HG02973 (cell line): ENCODE data around the gene AAK1.
"Not testable (repeated sequence)": the region's sequence is repeated elsewhere in the genome, so short reads cannot be mapped to it uniquely, and the experiment has no call there.

ENCODE experiments used
- ATAC-seq: cut with Tn5 transposase; IDR thresholded peaks from one replicate; pipeline ENCODE4 v1.9.1; 2021; ENCODE audit warnings: moderate library complexity; ENCODE audit not compliant: unreplicated experiment

The AAK1 gene

DNA sequence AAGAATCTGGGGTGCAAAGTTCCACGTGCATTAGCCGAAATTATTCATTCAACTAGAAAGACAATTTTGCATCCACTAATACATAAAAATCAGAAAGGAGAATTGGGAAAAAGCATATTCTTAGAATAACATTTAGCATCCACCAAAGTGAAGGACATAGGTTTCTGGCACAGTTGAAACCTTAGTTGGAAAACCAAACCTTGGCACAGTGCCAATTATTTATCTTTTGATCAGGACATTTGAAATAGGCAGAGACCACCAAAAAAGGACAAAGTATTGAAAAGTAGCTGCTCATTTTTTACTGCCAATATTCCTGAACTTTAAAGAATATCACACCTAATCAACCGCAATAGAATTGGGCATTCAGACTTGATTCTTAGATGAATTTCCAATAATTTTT lies 180.8 kb downstream of the AAK1 start:
- ATAC-seq = no peak

GRCh38 chr2:69461404-69461803 lies 182.1 kb downstream of the AAK1 start:
- ATAC-seq = no peak

GRCh38 chr2:69459936-69460335 lies 183.6 kb downstream of the AAK1 start:
- no peak for ATAC-seq

- no peak for ATAC-seq
Observed at GRCh38 chr2:69456950-69457445, 186.5 kb downstream of the AAK1 start.

DNA sequence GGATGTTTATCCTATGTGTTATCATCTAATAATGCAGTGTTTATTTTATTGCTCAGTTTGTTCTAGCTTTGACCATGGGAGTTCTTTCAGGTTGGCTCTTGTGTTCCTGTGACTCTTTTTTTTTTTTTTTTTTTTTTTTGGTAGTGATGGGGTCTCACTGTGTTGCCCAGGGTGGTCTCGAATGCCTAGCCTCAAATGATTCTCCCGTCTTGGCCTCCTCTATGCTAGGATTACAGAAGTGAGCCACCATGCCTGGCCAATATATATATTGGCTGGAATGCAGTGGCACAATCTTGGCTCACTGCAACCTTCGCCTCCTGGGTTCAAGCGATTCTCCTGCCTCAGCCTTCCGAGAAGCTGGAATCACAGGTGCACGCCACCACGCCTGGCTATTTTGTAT lies 187.4 kb downstream of the AAK1 start:
- ATAC-seq = no peak

- ATAC-seq = no peak
Observed at GRCh38 chr2:69454976-69455375, 188.6 kb downstream of the AAK1 start.

DNA sequence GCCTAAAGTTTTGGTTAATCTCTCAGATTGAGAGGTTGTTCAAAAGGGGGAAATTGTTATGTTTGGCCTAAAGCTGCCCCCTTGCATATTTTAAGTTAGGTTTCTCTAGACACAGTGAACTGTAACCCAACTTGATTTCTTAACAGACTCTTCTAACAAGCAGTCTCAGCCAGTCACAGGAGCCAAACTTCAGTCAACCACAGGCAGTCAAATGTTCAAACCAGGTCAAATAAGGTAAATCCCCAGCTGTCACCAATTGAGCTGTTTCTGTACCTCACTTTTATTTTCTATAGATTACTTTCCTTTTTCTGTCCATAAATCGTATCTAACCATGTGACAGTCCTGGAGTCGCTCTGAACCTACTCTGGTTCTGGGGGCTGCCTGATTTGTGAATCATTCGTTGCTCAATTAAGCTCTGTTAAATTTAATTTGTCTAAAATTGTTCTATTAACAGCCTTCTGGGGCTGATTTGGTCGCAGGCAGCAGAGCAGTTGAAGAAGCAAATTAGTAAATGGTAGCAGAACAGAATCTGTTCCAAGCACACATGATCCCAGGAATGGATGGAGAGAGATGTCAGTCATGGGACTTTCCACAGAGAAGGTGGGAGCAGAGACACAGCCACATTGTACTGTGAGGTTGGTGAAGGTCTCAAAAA lies 189.9 kb downstream of the AAK1 start:
- ATAC-seq = peak; percentile 91

DNA sequence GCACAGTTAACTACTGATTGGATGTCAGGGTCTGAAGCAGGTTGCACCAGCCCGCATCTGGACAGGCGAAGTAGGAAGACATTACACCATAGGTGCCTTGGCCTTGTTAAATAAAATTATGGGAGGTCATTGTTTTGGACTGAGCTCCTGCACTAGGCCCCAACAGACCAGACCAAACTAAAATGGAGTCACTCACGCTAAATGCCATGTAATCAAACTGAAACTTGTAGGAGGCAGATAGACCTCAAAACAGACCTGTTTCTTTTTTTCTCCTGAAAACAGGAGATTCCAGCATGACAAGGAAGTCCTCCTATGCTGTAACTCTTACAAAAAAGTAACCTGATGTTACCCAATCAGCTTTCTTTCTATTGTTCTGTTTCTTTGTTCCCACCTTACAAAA lies 190.9 kb downstream of the AAK1 start:
- ATAC-seq = no peak

- no peak for ATAC-seq
Observed at GRCh38 chr2:69450735-69451416, 192.7 kb downstream of the AAK1 start.

GRCh38 chr2:69449906-69450305 lies 193.6 kb downstream of the AAK1 start:
- ATAC-seq = no peak

DNA sequence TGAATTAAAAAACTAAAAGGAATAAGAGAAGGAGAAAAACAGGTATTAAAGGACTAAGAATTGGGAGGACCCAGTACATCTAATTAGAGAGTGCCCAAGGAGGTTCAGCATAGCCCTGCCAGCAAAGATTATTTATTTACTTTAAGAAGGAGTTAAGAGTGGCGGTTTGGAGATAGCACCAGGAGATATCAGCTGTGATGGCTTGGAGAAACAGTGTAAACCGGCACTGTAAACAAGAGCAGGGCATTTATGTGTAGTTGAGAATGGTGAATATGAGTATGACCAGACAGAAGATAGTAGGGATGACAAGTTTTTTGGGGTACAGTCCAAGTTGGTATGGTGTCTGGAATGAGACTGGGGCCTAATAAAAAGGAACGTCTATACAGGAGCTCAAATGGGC lies 199.9 kb downstream of the AAK1 start:
- ATAC-seq = not testable (repeated sequence)

- ATAC-seq = not testable (repeated sequence)
Observed at GRCh38 chr2:69439499-69439898, 204.0 kb downstream of the AAK1 start.

DNA sequence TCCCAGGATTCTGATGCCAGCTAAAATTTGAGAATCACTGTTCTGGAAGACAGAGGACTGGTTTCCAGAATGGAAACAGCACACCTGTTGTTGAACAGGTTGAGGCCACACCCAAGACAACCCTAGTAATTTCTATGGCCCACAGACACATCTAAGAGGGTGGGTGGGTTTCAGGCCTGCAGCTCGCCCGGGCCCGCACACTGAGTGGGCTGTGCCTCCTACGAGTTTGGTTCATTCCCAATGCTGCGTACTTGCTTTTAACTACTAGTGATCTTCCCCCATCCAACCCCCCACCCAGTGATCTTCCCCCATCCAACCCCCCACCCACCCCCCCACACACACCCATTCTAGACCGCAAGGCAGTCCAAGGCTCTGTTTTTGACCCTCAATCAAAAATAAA lies 205.0 kb downstream of the AAK1 start:
- no peak for ATAC-seq

DNA sequence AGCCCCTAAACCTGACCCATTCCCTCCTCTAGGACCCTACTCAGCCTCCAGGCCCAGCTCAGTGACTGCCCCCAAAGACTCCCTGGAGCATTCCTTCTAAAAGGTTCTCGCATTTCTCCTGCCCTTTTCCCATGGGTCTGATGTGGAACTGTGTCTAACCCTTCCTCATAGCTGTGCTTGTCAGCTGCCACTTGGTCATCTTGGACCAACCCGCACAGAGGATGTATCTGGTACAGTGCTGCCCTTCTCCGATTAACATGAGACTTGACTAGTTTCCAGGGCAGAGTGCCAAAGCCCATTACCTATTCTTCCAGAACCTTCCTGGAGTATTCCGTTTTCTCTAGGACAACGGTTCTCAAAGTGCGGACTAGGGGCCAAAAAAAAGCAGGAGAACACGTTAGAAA lies 205.8 kb downstream of the AAK1 start:
- no peak for ATAC-seq

GRCh38 chr2:69436938-69437750 lies 206.4 kb downstream of the AAK1 start, which contains the start of gene NFU1:
Gene NFU1, minus strand, starts transcription at chr2:69437435. Its CDS starts 13 bp downstream, at chr2:69437422.
- ATAC-seq = peak; percentile 92

DNA sequence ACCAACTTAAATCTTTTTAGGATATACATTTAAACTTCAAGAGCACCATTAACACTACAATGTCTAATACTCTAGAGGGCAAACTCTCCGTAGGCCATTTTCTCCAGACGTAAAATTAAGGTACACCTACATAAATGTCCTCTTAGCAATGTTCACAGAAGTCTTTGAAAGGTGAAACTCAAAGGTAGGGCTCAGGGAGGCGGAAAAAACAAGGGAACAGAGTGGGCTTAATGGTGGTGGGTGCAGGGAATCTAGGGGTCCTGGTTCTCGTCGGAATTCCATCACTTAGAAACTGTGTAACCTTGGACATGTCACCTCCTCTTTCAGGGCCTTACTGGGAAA lies 207.0 kb downstream of the AAK1 start:
- ATAC-seq = peak; percentile 2

- no peak for ATAC-seq
Observed at GRCh38 chr2:69434753-69435152, 208.8 kb downstream of the AAK1 start.

DNA sequence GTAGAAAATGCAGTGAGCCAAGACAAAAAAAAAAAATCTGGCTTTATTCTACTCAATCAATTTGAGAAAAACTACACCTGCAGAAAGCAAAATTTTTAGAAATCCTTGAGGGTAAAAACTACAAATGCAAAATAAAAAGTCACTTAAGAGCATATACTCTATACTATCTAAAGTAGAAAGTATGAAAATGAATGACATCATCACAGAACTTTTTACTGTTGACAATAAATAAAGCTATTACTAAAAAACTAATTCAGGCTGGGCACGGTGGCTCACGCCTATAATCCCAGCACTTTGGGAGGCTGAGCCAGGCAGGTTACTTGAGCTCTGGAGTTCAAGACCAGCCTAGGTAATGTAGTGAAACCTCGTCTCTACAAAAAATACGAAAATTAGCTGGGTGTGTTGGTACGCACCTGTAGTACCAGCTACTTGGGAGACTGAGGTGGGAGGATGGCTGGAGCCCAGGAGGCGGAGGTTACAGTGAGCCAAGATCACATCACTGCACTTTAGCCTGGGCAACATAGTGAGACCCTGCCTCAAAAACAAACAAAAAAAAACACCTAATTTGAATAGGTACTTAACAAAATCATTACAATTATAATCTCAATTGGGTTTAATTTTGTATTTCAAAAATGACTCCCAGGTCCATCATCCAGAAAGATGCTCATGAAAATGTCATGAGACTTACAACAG lies 213.9 kb downstream of the AAK1 start:
- no peak for ATAC-seq

DNA sequence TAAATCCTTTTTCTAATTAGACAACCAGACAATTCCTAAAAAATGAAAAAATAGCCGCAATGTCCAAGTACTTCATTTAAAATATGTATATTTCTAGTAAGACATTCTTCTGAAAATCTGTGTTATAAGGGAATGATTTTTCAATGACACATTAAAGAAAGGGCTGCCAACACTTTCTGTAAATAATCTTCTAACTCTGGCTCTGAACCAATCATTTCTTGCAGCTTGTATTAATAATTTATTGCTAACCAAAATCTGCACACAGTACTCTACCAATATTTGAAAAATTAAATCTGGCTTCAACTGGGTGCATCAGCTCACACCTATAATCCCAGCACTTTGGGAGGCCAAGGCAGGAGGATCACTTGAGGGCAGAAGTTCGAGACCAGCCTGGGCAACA lies 214.6 kb downstream of the AAK1 start:
- ATAC-seq = no peak

DNA sequence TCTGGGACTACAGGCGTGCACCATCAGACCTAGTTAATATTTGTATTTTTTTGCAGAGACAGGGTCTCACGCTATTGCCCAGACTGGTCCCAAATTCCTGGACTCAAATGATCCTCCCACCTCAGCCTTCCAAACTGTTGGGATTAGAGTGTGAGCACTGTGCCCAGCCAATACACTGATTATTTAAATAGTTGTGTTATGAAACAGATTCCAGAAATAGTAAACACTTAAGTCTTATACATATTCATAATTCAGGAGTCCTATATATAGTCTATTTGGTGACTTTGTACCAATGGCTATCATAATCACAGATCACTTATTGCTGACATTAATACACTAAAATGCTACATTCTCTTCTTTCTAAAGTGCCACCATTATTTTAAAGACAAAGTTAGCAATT lies 219.1 kb downstream of the AAK1 start:
- ATAC-seq = no peak

DNA sequence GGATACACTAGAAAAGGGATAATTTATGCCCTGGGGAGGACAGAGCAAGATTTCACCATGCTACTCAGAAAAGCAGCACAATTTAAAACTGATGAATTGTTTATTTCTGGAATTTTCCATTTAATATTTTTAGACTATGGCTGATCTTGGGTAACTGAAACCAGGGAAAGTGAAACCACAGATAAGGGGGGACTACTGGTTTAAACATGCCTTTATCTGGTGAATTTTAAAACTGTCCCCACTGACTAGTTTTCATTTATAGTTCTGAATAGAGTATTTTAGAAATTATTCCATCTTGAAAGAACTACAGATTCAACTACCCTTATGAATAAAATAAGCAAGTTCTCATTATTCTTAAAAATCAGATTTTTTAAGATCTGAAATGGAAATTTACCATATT lies 221.3 kb downstream of the AAK1 start:
- no peak for ATAC-seq
